ENCODE results near the gene SPDL1.
A peak's percentile ranks its signal among the peaks of the same experiment; 100 is the strongest.

Gene SPDL1

DNA sequence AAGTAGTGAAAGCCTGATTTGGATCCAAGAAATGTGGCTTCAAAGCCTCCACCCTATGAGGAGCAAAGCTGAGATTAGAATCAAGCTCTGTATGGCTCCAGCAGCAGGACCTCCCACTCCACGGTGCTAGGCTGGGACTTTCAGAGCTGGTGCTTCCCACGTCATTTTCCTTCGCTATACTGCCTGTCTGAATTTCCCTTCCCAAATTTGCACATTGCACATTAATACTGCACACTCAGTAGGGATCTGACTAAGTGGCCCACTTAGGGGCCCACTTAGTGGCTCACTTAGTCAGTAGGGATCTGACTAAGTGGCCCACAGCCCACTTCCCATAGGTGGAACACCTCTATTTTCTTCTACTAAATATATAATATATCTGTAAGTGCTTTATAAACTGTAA, 14.1 kb upstream of the SPDL1 start:
- no peak for DNase-seq (ENCODE audit: low read depth in 2 of 2)
- H3K4me3 ChIP-seq (replicated peaks in 1 of 2; ENCODE audit: low read depth in 2 of 2, low read length in 2 of 2): no peak overlapping the region
- TF ChIP-seq, protein P1, sequence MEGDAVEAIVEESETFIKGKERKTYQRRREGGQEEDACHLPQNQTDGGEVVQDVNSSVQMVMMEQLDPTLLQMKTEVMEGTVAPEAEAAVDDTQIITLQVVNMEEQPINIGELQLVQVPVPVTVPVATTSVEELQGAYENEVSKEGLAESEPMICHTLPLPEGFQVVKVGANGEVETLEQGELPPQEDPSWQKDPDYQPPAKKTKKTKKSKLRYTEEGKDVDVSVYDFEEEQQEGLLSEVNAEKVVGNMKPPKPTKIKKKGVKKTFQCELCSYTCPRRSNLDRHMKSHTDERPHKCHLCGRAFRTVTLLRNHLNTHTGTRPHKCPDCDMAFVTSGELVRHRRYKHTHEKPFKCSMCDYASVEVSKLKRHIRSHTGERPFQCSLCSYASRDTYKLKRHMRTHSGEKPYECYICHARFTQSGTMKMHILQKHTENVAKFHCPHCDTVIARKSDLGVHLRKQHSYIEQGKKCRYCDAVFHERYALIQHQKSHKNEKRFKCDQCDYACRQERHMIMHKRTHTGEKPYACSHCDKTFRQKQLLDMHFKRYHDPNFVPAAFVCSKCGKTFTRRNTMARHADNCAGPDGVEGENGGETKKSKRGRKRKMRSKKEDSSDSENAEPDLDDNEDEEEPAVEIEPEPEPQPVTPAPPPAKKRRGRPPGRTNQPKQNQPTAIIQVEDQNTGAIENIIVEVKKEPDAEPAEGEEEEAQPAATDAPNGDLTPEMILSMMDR (IDR thresholded peaks at IDR 0.05; ENCODE audit: low read depth, low read length): no peak

DNA sequence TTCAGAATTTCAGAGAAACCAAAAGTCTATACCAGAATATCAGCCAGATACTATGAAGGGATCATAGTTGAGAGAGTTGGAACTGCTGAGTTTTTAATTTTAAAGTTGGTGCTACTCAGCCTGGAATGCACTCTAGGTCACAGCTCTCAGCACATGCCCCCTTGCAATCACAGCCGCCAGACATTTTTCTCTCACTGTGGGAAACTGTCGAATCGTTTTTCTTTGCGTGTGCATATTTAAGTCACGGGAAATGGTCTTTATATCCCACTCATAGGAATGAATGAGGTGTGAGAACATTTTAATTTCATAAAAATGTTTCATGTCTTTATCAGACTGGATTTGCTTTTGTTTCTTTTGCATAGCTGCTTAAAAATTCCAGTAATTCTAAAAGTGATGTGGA, 12.2 kb upstream of the SPDL1 start:
- no peak overlapping the region for H3K4me3 ChIP-seq (replicated peaks in 1 of 2; ENCODE audit: low read depth in 2 of 2, low read length in 2 of 2)
- TF ChIP-seq, protein P1 (IDR thresholded peaks at IDR 0.05; ENCODE audit: low read depth, low read length): no peak
- no peak for DNase-seq (ENCODE audit: low read depth in 2 of 2)

DNA sequence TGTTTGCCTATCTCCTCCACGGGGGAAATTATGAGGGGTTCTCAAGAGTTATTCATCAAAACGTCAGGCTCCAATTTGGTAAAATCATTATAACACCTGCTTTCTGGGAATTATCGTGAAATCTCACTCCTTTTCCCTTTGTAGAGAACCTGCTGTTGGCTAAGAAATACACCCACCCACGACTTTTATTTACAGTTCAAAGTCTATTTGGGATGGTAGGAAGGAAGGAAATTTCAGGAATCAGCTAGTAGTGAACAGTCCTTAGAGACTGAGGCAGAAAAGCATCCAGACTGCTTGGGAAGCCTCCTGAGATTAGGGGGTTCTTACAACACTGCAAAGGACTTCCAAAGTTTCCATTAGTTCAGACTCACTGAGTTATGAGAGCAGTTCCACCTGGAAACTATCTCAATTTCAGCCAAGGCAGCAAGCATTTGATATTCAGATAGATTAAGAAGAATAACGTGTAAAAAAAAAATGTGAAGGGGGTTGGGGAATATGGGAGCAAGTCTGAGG, 9.4 kb upstream of the SPDL1 start:
- no peak for DNase-seq (ENCODE audit: low read depth in 2 of 2)
- H3K4me3 ChIP-seq (replicated peaks in 1 of 2; ENCODE audit: low read depth in 2 of 2, low read length in 2 of 2): no peak overlapping the region
- TF ChIP-seq, protein P1 (IDR thresholded peaks at IDR 0.05; ENCODE audit: low read depth, low read length): no peak

DNA sequence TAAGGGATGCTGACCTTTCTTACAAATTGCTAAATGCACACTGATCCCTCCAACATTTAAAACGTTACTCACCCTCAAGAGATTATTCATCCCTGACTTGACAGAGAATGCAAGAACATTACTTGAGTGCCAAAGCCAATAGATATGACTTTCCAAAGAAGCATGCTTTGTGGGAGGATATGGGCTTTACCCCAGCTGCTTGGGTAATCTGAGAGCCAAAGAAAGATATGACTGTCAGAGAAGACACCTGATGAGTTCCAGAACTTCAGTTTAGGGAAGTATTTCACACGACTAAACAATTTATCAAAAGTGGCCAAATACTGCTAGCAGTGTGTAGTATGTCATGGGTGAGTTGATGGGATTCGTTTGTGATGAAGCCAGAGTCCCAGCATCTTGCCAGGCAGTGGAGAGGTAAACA, 7.4 kb upstream of the SPDL1 start:
- H3K4me3 ChIP-seq (replicated peaks in 1 of 2; ENCODE audit: low read depth in 2 of 2, low read length in 2 of 2): no peak overlapping the region
- peak; percentile 94 to 96 for DNase-seq (ENCODE audit: low read depth in 2 of 2)
- TF ChIP-seq, protein P1 (IDR thresholded peaks at IDR 0.05; ENCODE audit: low read depth, low read length): no peak

DNA sequence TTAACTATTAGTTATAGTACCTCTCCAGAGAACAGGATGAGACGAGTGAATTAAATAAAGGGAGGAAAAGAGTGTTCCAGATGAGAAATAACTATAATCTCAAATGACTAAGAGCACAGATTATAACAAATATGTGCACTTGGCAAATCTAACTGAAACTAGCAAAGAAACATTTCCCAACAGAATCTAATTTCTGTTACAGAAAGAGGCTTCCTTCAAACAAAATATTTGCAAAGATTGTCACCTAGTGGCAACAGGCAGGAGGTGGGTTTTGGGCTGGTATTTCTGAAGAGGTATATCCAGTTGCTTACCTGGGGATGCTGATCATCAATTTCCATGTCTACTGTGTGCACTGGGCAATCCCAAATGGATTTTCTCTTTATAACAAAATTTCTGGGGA, 5.6 kb upstream of the SPDL1 start:
- peak; percentile 65 to 78 for DNase-seq (ENCODE audit: low read depth in 2 of 2)
- TF ChIP-seq, protein P1 (IDR thresholded peaks at IDR 0.05; ENCODE audit: low read depth, low read length): peak; percentile 59
- H3K4me3 ChIP-seq (replicated peaks in 1 of 2; ENCODE audit: low read depth in 2 of 2, low read length in 2 of 2): no peak overlapping the region

DNA sequence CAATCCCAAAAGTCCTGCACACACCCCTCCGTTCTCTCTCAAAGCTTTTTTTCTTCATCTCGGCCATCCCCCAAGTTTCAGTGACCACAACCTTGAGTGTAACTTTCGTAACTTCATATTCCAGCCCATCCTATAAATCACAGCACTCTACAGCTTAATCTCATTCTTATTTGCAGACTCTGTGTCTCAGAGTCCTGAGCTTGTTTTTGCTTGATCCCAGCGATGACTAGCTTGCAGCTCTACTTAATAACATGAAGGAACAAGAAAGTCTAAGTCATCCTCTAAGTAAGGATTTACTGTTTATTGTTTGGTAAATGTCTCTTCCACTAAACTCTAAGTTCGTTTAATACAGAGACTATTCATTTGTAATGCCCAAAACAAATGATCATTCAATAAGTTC, 2.6 kb upstream of the SPDL1 start:
- DNase-seq (ENCODE audit: low read depth in 2 of 2): no peak
- TF ChIP-seq, protein P1 (IDR thresholded peaks at IDR 0.05; ENCODE audit: low read depth, low read length): no peak
- no peak overlapping the region for H3K4me3 ChIP-seq (replicated peaks in 1 of 2; ENCODE audit: low read depth in 2 of 2, low read length in 2 of 2)

DNA sequence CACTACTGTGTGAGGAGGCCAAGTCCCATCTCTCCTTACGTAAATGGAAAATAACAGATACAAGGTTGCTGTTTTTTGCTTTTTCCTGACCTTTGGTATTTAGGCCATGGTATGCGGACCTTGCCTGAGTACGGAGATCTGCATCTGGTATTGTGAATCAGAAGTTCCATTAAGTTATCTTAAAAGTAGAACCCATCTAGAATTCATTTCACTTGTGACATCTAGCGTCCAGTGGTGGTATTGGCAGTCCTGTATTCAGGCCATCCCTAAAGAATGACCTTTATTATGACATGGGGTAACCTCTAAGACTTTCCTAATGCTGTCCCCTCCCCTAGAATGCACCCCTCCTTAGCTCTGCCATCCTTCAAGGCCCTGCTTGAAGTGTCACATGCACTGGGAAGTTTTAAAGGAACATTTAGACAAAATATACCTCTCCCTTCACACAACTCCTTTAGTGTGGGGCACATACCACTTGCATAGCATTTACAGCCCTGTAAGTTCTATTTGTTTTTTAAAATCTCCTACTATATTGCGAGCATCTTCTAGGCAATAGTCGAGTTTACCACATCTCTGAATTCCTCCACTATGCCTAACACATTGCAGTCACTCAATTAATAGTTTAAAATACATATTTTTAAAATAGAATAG, 1.9 kb upstream of the SPDL1 start:
- peak; percentile 77 to 83 for DNase-seq (ENCODE audit: low read depth in 2 of 2)
- H3K4me3 ChIP-seq (replicated peaks in 1 of 2; ENCODE audit: low read depth in 2 of 2, low read length in 2 of 2): no peak overlapping the region
- TF ChIP-seq, protein P1 (IDR thresholded peaks at IDR 0.05; ENCODE audit: low read depth, low read length): peak; percentile 88

All from cardiac fibroblast (primary cell).